HG03175 (cell line): ENCODE measurements around the gene BMP4.

ENCODE experiments used
- ATAC-seq: cut with Tn5 transposase; IDR thresholded peaks from one replicate; pipeline ENCODE4 v1.9.1; 2021; ENCODE audit warnings: mild to moderate bottlenecking, moderate library complexity; ENCODE audit not compliant: unreplicated experiment

BMP4 gene

DNA sequence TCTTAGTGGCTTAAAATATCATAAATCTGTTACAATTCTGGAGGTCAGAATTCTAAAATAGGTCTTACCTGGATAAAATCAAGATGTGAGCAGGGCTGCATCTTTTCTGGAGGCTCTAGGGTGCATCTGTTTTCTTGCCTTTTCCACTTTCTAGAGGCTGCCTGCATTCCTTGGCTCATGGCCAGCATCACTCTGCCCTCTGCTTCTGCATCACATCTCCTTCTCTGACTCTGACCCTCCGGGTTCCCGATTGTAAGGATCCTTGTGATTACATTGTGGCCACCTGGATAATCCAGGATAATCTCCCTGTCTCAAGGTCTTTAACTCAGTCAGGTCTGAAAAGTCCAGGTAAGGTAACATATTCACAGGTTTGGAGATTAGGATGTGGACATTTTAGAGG is 11.0 kb upstream of the BMP4 start:
- no peak for ATAC-seq

DNA sequence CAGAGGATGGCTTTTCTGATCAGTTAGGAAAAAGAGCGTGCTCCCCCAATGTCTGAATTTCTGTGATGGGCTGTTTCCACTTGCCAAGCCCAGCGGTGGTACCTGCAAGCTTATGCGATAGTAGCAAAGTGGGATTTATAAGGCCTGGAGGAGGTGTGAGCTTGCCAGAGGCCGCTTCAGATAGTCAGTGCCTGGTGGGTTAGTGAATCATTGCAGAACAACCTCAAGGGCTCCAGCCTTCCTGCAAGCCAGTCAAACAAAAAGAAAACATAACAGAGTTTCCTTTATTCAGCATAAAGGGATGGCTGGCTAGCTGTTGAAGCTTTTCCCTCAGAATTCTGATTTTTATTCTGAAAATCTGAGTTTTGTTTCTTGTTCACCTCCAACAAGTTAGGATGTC is 7.6 kb upstream of the BMP4 start:
- ATAC-seq = no peak

DNA sequence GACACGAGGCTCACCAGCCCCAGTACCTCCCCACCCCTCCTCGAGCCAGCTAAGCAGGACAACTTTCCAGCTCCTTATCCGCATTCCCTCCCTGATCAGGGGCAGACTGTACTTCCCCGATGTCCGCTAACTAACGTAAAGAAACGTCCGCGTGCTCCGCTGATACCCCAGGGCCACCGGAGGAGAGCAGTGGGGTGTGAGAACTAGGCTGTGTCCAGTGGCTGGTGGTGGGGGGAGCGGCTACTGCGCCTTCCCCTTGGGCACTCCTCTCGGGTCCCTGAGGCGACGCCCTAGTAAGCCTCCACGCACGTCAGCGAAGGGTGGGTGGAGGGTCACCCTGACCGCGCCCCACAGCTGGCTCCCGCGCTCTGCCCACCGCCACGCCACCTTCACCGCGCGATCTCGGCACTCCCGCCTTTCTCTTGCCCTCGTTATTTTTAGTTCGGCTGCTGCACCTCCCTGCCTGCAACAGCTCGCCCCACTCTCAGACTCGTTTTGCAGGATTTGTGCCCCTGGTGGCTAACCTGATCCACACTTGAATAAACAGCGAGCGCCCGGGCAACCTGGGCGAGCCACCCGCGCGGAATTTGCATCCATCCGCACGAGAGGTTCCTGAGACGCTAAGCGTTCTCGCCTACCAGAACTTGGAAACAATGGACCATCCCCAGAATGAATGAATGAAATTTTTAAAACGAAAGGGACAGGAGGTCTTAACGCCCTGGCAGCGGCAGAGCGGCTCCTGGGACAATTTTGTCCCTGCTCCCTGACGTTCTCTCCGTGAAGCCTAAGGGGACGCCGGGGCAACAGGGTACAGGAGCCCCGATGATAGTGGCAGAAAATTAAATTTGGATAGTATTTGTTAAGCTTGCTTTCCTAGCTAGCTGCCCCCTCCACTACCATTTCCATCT is 6.9 kb upstream of the BMP4 start:
- no peak for ATAC-seq

DNA sequence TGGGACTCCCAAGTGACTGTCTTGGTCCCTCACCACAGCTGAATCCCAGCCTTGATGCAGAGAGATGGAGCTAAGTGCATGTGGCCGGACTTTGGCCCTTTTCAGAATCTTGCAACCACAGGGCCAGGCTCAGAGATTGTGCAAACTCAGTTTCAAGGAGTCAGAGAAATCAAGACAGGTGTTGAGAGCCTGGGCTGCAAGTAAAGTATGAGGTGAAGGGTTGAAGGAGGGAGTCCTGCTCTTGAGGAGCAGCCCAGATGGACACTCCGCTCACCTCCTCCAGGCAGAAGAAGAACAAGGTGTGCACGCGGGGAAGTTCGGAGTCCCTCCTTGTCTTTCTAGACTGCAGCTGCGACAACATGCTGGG is 6.3 kb upstream of the BMP4 start:
- no peak for ATAC-seq

DNA sequence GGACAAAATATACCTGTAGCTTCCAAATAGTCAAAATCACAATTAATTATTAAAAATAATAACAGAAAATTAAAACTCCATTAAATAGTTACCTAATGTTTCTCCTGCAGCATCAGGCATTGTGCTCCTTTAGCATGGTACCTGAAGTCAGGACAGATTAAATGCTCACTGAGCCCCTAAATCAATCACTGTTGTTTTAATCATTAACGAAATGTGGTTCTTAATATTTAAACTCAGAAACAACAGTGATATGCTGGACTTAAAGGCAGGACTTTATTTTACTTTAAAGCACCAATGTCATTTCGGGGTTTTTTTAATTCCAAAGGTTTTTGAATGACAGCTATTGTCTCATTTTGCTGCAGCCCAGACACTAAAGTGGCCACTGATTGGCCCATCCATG is 2.0 kb upstream of the BMP4 start:
- no peak for ATAC-seq

DNA sequence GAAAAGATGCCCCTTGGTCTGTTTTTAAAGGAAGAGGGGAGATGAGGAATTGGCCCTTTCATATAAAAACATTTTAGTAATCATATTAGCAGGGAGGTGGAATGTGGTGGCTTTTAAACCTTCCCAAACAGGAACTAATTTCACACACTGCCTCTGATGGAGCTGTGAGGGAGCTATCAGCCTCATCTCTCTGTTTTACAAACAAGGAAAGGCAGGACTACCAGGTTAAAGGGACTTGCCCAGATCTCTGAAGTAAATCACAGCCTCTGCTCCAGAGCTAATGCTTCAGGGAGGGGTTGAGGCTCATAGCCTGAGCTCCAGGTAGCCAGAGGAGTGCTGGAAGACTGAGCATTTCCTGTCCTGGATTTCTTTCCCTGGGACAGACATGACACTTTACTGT is 1.1 kb upstream of the BMP4 start:
- no peak for ATAC-seq

DNA sequence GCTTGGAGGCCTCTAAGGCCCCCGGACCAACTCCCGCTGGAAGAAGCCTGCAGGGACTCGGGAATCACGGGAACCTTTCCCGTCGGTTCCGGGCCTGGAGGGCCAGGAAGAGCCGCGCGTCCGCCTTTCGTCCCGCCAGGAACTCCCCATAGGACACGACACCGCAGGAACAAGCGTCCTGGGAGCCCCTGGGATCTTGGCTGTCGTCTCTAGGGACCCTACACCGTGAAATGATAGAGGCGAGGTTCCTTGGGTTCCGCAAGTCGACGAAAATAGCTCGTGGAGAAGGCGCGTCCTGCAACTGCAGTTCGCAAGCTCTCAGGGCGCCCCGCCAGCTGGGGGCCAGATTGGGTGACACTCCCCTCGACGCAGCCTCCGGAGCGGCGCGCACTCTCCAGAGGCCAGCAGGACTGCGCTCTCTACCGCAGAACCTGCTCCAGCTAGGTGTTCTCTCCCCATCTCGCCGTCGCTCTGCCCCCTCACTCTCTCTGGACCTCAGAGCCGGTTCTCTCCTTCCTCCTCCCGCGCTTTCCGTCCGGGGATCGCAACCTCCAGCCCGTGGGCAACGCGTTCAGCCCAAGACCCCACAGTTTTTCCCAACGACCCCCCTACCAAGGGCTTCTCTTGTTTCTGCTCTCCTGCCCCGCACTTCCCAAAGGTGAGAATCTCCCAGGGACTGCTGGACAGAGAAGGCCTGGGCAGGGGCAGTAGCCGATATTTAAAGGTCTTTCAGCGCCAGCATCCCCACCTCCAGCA is 776 bp downstream of the BMP4 start:
- no peak for ATAC-seq

DNA sequence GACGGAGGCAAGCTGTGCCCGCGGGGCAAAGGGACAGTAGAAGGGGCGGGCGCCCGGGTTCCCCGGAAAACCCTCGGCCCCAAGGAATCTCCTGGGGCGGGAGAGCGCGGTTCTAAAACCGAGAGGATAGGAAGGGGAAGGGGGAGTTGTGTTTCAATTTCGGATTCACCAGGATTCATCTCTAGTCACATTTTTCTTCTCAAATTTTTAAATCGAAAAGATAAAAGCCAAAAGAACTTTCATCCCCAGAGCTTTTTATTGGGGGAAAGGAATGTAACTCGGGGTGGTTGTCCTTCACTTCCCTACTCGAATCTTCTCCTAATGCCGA is 1.4 kb downstream of the BMP4 start:
- ATAC-seq = no peak

DNA sequence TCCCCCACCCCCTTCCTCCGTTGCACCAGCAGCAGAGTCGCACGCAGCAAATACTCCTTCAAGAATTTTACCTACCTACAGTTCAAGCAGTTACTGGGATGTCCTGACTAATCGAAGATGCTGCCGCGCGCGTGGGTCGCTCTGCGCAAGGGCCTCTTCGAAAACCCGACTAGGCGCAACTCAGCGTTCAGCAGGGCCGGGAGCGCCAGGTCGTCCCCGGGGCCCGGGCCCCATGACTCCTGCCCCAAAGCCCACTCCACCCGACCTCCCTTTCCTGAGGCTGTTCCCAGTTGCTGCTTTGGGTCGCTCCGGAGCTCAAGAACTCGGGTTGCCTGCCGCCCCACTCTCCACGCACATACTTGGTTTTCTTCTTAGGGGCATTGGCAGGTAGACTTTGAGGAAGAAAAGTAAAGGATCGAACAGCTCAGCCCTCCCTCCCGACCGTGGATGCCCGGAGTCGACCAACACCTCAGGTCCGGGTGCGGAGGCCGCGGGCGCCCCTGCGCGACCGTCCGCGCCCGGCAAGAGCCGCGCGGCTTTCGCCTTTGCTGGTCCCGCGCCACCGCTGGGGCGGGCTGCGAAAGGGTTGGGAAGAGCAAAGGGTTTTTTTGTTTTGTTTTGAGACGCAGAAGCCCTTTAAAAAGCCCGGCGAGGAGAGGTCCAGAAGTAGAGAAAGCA is 1.9 kb downstream of the BMP4 start:
- no peak for ATAC-seq

DNA sequence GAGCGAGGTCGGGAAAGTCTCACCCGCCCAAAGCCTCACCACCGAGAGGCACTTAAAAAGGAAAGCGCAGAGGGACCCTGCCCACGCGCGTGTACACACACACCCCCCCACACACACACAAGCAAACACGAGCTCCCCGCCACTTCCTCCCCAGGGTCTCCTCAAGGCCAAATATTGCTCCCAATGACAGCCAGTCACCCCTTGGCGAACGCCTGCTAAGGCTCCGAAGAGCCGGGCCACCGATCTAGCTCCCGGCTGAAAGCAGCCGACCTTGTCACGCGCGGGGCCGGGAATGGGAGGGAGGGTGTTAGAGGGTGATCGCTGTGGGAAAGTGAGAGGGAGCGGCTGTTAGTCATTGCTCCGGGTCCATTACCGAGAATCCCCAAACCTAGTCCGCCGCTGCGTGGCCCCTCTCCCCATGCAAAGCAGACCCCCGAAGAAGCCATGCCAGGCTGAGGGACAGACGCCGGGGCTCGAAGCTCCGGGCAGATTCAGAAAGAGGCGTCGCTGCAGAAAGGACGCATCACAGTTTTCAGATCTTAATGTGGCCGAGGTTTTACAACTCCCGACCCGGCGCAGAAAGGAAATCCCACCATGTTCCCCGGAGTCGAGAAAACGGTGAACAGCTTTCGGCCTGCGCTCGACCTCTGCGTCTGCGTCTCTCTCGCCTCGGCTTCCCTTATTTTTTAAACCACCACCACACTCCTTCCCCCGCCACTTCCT is 2.6 kb downstream of the BMP4 start:
- ATAC-seq = no peak

DNA sequence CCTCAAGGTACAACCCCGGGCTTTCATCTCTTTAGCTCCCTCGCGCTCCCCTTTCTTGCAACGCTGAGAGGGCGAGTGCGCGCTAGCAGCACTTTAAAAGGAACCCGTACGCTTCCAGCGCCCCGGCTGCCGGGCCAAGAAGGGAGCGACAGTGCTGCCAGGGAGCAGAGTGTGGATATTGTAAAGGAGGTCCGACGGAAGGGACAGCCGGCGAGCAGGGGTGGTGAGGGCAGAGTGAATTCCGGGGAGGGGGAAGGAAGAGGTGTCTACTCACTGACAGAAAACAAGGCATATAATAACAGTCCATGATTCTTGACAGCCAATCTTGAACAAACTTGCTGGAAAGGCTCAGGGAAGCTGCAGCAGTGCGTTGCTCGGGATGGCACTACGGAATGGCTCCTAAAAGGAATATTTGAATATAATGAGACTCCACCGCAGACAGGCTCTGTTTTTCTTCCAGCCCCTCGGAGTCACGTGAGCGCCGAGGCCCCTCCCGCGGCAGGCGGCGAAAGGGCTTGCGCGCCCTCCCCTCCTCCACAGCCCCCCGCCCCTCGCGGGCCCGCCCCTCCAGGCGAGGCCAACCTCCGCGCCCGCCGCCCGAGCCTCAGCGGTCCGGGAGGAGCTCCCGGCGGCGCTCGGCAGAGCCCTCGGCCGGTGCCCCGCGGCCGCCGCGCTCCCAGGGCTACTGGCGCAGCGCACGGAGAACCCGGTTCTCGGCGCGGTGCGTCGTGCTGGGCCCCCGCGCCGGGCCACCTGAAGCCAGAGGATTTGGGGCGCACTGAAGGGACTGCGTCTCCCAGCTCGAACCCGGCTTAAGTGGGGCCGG is 3.4 kb downstream of the BMP4 start:
- ATAC-seq = no peak

DNA sequence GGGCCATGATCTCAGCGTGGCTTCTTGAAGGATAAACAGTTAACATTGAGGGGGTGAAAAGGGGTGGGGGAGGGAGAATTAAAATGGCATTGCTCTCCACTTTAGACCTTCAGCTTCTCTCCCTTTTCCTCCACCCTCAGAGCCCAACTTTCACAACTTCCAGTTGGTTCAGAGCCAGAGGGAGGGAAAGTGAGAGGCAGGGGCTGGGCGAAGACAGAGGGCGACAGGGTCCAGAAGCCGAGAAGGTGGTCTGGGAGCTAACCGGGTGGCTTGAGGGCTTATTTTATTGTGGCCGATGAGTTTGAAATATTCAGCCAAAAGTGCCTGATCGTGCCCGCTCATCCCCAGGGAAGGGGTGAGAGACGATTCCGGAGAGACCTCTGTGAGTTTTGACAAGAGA is 4.1 kb downstream of the BMP4 start:
- no peak for ATAC-seq

DNA sequence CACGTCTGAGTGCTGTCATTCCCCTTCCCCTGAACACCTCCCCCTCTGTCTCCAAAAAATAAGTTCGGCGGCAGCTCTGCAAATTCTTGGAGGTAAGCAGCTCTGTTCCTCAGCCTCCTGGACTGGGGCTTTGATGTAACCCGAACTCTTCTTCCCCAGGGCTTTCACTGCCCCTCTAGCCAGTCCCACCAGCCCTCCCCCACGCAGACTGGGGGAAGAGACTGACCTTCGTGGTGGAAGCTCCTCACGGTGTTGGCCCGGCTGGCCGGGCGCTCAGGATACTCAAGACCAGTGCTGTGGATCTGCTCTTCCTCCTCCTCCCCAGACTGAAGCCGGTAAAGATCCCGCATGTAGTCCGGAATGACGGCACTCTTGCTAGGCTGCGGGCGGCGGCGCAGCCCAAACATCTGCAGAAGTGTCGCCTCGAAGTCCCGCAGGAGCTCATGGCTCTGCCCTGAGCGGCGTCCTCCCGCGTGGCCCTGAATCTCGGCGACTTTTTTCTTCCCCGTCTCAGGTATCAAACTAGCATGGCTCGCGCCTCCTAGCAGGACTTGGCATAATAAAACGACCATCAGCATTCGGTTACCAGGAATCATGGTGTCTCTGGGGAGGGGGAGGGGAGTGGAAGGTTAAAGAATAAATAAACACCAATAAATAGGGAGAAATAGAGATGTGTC is 4.9 kb downstream of the BMP4 start:
- ATAC-seq = no peak

DNA sequence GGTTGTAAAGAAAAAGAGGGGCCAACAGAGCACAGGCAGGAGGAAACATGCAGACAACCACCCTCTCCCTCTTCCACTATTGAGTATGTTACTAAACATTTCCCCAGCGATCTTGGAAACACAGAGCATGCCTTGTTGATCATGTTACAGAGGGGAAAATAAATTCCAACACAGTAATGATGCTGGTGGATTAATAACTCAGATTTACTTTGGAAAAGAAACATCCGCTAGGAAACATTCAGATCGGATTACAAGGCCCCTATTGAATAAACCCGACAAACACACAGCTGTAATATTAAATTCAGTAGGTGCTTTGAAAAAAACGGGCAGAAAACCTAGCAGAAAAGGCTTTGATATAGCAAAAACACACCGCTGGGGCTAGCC is 5.4 kb downstream of the BMP4 start:
- no peak for ATAC-seq

DNA sequence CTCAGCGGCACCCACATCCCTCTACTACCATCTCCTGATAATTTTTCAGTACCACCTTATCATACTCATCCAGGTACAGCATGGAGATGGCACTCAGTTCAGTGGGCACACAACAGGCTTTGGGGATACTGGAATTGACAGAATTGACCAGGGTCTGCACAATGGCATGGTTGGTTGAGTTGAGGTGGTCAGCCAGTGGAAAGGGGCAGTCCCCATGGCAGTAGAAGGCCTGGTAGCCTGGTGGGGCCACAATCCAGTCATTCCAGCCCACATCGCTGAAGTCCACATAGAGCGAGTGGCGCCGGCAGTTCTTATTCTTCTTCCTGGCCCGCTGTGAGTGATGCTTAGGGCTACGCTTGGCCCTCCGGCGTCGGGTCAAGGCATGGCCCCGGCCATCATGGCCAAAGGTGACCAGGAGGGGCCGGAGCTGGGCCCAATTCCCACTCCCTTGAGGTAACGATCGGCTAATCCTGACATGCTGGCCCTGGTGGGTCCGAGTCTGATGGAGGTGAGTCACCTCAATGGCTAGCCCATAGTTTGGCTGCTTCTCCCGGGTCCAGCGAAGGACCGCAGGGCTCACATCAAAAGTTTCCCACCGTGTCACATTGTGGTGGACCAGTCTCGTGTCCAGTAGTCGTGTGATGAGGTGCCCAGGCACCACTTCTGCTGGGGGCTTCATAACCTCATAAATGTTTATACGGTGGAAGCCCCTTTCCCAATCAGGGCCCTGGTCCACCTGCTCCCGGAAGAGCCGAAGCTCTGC is 6.4 kb downstream of the BMP4 start:
- ATAC-seq = no peak

DNA sequence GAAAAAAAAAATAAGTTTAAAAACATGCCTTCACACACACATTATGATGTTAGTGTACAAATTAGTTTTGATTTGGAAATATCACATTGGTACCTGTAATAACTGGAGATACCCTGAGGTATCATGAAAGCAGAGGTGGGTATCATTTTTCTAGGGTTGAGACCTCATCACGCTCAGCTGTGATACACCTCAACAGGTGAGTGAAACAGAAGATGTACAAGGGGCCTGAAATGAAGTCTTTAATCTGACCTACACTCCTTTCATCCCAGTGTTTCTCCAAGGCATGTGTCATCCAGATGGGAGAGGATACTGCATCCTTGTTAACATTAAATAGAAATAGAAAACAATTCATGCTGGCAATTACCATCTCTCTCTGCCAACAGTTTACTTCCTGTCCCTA is 7.4 kb downstream of the BMP4 start:
- no peak for ATAC-seq

DNA sequence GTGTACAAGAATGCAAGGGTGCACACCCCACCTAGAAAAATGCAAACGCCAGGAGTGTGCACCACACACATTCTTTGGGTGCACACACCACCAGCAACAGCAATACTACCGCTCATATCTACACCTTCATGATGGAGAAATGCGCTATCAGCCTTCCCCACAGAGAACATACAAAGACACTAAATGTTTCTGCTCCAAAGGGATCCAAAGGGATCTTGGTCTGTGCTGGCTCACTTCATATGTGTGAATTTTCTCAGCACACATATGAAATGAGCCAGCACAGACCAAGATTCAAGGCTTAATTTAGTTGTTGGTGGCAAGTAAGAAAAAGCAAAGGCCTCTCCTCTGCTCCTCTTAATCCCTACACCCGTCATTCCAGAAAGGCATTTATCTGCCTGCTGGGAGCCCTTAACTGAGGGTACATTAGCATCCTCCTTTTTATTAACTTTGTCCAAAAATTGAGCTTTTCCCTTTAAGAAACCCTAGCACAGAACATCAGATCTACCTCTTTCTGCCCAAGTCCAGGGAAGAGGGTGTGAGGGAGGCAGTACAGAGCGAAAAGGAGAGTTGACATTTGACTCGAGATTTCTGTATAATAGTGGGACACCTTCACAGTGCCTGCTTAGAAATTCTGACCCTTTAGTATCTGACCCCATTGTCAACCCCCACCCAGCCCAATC is 8.3 kb downstream of the BMP4 start:
- ATAC-seq = no peak

DNA sequence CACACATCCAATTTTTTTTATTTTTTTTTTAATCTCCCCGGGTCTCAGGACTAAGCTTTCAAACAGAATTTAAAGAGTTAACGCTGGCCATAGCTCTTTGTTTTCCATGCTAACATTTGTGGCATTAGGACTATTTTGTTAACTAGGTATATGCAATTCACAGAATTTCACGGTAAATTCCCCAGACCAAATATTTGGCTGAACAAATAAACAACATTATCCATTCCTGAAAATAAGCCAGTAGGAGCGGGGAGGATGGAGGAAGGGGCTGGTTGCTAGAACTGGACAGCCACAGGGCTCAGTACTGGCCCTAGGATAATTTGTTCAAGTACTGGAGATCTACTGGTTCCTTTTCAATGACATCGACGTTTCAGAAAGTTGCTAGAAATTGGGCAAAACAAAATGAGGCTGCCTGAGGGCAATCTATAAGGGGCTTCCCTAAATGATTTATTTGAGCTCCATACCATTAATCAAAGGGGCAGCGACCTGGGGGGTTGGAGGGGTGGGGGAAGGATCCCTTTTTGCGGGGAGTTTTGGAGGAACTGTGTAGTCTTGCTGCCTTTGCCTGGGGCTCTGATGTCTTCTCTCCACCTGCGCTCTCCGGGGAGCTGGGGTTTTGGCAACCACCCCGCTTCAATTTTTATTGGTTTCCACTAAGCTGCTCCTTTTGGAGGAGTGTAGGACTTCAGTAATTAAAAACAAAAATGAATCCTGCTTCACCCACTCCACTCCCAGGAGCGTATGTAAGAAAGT is 9.0 kb downstream of the BMP4 start:
- ATAC-seq = no peak
